ENCODE measurements around the gene PRKCB.
"Not testable (repeated sequence)": the region's sequence is repeated elsewhere in the genome, so short reads cannot be mapped to it uniquely, and the experiment has no call there.

PRKCB gene

DNA sequence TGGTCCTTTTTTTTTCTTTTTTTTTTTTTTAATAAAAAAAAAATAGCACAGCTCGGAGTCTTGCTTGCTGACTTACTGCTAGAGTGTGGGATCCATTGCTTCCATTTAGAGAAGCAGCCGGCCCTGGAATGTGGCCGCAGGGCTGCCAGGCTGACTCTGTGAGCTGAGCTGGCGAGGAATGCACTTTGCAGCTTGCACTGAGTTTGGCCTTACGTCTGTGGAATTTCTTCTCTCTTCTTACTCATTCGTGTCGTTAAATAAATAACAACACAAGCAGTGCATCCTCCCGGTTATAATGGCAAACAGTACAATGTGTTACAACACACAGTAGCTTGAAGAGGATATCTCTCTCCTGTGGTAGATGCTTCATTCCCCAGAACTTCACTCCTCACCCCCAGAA is 69.2 kb downstream of the PRKCB start:
- DNase-seq, result peak; percentile 12

DNA sequence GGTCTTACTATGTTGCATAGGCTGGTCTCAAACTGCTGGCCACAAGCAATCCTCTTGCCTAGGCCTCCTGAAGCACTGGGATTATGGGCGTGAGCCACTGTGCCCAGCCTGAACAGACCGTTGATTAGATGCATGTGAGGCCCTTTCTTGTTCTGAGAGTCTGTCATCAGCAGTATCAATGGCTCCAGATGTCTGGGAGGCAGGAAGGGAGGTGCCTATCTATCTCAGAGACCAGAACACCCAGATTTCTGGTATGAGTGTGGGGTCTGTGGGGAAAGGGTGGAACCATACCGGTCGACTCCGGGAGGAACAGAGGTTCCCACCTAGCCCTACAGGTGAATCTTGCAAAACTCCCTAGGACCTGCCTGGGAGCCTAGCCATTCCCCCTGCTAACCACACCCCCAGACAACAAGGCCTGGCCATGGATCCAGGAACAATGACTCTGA is 71.7 kb downstream of the PRKCB start:
- no peak for DNase-seq

DNA sequence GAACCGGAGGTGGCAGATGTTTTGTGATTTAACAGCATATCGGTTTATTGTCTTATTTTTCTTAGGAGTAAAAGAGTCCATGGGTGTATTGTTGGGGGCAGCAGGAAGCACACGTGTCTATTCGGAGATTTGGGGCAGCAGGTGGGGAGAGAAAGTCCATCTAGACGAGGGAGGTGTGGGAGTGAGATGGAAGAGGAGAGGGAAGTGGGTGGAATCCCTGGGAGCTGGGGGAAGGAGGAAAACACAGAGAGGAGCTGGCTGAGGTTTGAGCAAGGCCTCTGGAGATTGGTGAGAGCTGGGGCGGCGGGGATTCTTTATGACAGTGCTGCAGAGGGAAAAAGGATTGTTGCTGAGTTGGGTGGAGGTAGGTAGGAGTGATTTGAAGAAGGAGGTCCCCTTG is 72.1 kb downstream of the PRKCB start:
- no peak for DNase-seq

- no peak for DNase-seq
Observed at GRCh38 chr16:23908790-23909189, 73.0 kb downstream of the PRKCB start.

GRCh38 chr16:23909792-23910418 is 74.1 kb downstream of the PRKCB start:
- no peak for DNase-seq

DNA sequence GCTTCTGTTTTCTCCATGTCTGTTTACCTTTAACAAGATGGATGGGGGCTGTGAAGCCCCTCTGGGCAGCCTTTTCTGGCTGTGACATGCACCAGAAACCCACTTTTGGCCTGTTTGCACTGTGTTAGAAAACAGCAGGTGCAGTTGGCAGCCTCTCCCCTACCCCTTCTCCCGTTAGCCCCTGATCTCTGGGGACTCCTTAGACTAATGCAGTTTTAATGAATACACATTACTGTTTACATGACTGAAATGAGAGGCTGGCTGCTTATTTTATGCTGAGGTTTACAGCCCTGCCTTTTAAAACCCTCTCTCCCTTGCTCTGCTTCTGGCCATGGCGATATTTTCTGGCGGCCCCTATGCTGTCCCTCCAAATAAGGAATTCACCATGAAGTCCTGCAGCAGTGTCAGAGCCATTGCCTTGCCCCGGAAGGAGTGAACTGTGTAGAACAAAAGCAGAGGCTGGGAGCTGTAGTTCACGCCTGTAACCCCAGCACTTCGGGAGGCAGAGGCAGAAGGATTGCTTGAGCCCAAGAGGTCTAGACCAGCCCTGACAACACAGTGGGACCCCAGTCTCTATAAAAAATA is 79.3 kb downstream of the PRKCB start:
- no peak for DNase-seq

DNA sequence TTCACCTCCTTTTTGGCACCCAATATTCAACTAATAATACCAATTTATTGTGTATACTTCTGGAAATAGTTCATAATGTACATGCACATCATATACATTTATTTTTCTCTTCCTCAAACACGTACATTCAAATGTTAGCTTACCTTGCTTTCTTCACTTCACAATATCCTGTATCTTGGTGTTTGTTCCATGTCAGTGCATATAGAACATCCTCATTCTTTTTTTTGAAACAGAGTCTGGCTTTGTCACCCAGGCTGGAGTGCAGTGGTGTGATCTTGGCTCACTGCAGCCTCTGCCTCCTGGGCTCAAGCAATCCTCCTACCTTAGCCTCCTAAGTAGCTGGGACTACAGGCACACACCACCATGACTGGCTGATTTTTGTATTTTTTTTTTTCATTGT is 80.8 kb downstream of the PRKCB start:
- not testable (repeated sequence) for DNase-seq

GRCh38 chr16:23917621-23918020 is 81.8 kb downstream of the PRKCB start:
- no peak for DNase-seq

DNA sequence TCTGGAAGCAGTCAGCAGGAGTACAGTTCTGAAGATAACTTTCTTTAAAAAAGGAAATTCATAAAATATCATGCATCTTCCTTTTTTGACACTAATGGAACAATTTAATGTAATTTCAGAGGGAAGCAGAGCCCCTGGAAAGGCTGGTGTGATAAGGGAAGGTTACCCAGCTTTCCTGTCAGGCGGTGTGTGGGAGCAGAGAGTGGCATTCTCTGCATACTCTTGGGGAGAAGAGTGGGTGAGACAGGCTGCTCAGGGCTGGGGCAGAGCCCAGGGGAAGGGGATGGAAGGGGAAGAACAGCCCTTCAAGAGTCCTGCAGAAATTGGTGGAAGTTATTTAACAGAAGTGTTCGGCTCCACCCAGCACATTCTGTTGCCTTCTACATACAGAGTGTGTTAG is 84.7 kb downstream of the PRKCB start:
- DNase-seq, result no peak

- no peak for DNase-seq
Observed at GRCh38 chr16:23920899-23921298, 85.1 kb downstream of the PRKCB start.

DNA sequence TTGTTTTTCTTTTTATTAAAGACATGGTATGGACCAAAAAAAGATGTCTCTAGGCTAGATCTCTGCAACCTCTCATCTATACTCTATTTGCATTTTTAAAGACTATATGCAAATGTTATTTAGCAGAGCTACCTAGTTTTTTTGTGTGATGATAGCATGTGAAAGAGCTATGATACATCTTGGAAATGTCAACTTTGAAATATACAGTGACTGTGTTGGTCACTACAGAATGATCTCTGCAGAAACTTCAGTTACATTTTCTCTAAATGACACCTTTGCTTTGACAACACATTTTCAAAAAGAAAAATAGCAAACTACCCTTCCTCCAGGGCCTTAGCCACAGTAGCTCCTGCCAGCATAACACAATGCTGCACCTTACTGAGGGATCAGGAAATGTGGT is 86.6 kb downstream of the PRKCB start:
- DNase-seq, result no peak

- no peak for DNase-seq
Observed at GRCh38 chr16:23924128-23924527, 88.3 kb downstream of the PRKCB start.

- DNase-seq, result no peak
Observed at GRCh38 chr16:23927796-23928195, 92.0 kb downstream of the PRKCB start.

DNA sequence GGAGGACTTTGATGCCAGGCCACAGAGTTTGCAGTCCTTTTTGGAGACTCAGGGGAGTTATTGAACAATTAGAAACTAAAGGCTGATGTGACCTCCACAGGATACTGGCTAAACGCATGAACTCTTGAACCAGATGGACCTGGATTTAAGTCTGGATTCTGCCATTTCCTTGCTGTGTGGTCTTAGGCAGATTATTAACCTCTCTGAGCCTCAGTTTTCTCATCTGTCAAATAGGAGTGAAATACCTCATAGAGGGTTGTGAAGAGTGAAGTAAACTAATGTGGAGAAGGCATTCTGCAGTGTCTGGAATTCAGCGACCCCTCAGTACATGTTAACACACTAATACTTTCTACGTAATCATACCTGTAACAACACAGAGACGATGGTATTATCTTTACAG is 93.5 kb downstream of the PRKCB start:
- DNase-seq, result no peak

GRCh38 chr16:23929856-23930255 is 94.1 kb downstream of the PRKCB start:
- DNase-seq, result no peak

- no peak for DNase-seq
Observed at GRCh38 chr16:23930791-23931190, 95.0 kb downstream of the PRKCB start.

- DNase-seq, result no peak
Observed at GRCh38 chr16:23931199-23931598, 95.4 kb downstream of the PRKCB start.

DNA sequence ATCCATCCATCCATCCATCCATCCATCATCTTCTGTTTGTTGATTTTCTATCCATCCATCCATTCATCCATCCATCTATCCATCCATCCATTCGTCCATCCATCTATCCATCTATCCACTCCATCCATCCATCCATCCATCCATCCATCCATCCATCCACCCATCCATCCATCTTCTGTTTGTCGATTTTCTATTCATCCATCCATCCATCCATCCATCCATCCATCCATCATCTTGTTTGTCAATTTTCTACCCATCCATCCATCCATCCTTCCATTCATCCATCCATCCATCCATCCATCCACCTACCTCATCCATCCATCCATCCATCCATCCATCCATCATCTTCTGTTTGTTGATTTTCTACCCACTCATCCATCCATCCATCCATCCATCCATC is 97.9 kb downstream of the PRKCB start:
- not testable (repeated sequence) for DNase-seq

GRCh38 chr16:23934610-23935236 is 98.9 kb downstream of the PRKCB start:
- DNase-seq, result no peak

DNA sequence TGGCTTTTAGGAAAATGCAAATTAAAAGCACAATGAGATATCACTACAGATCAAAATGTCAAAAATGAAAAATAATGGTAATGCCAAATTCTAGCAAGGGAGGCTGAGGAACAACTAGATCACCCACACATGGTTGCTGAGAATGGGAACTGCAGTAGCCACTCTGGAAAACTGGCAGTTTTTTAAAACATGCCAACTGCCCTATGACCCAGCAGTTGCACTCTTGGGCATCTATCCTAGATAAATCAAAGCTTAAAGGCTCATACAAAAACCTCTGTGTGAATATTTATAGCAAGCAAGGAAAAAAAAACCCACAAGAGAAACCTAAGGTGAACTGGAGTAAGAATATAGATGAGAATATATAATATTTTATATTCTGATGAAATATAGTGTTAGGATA is 104.3 kb downstream of the PRKCB start:
- DNase-seq, result no peak

DNA sequence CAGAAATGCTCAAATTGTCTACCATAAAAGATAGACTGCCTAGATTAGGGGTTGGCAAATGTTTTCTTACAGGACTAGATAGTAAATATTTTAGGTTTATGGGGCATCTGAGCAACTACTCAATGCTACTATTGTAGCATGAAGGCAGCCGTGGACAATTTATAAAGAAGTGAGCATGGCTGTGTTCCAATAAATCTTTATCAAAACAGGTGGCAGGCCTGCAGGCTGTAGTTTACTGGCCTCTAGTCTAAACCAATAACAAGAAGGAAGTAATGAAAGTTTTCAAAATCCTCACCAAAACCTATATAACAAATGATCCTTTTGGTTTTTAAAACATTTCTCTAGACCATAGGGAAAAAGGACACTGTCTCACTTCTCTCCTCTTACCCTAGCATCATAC is 105.2 kb downstream of the PRKCB start:
- DNase-seq, result no peak

DNA sequence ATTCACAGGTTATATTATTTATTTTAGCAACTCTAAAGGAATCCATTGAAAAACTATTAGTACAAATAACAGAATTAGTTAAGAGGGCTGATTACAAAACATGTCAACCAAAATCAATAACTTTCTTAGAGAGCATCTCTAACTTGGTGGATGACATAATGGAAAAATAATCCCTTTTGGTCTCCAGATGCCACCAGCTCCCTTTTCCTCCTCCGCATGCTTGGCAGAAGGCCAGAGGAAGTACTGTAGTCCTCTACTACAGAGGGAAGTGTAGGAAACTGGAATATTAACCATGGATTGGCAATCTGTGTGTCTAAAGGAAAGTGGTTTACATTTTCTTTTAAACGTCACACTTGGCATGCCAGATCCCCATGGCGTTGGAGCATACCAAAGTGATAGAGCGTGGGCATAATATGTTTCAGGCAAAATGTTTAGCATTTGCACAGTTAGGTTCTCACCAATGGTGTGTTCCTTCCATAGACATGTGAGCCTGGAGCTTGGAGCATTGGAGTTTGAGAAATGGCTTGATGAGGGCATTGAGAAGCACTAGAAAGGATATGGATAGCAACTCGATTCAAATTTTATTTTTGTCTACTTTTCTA is 106.3 kb downstream of the PRKCB start:
- no peak for DNase-seq

DNA sequence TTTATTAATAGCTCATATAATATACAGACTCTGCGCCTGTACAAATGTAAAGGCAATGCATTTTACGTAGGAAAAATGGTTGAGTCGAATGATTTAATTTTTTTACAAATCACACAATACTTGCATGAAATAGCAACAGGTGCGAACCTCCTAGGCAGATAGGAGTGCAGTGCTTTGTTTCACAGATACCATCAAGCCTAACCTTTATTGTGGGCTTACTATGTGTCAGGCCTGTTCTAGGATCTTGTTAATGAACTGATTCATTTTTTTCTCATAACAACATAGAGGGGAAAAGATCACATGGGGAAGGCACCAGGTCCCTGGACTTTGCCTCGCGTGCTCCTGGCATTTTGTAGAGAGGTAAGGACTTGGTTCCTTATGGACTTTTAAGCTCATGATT is 107.8 kb downstream of the PRKCB start:
- DNase-seq, result no peak

DNA sequence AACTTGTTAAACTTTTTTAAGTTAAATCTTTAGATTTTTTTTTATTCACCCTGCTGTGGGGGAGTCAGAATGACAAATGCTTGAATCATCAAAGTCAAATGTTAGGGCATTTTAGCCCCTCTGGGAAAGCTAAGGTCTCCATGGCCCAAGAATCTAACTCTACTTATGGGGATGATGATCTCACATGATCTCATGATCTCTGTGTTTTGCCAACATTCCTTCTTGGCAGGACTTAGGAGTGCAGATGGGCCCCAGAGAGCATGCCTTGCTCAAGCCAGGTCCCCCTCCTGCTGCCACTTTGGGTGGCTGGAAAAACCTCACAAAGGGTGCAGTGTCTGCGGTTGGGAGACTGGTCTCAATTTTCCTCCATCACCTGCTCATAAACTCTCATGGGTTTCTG is 108.6 kb downstream of the PRKCB start:
- no peak for DNase-seq
